Measurements from ENCODE around the gene DCBLD2.

The DCBLD2 gene

GRCh38 chr3:98797905-98798304 lies 103.6 kb downstream of the DCBLD2 start:
- H3K27ac Mint-ChIP-seq: no peak overlapping the region
- no peaks in the 10 kb centered on the region for H3K4me1 Mint-ChIP-seq
- H3K36me3 Mint-ChIP-seq: no peaks in the 10 kb centered on the region
- H3K4me3 Mint-ChIP-seq: no peak overlapping the region
- no peaks in the 10 kb centered on the region for H3K27me3 Mint-ChIP-seq
- H3K9me3 Mint-ChIP-seq: no peaks in the 10 kb centered on the region

GRCh38 chr3:98796334-98796733 lies 105.2 kb downstream of the DCBLD2 start:
- Mint-ChIP-seq H3K36me3 (no peaks in the 10 kb centered on the region), H3K4me1 (no peaks in the 10 kb centered on the region), H3K4me3 (no peak overlapping the region), H3K9me3 (no peaks in the 10 kb centered on the region), H3K27ac (no peak overlapping the region), H3K27me3 (no peaks in the 10 kb centered on the region)

- H3K27me3 Mint-ChIP-seq: peaks cover 1% of the 10 kb centered on the region
Observed at GRCh38 chr3:98793971-98794370, 107.5 kb downstream of the DCBLD2 start.

GRCh38 chr3:98791341-98792325 lies 109.9 kb downstream of the DCBLD2 start:
- Mint-ChIP-seq H3K36me3 (no peaks in the 10 kb centered on the region), H3K4me1 (no peaks in the 10 kb centered on the region), H3K9me3 (no peaks in the 10 kb centered on the region), H3K27ac (no peak overlapping the region), H3K4me3 (no peak overlapping the region), H3K27me3 (peaks cover 1% of the 10 kb centered on the region)

More at GRCh38 chr3:98793971-98794370, 107.5 kb downstream of the DCBLD2 start:
- no peaks in the 10 kb centered on the region for H3K9me3 Mint-ChIP-seq
- H3K4me1 Mint-ChIP-seq: no peaks in the 10 kb centered on the region
- H3K27ac Mint-ChIP-seq: no peak overlapping the region
- no peaks in the 10 kb centered on the region for H3K36me3 Mint-ChIP-seq
- H3K4me3 Mint-ChIP-seq: no peak overlapping the region

- Mint-ChIP-seq H3K4me3 (no peak overlapping the region), H3K27ac (no peak overlapping the region), H3K9me3 (no peaks in the 10 kb centered on the region), H3K27me3 (peaks cover 1% of the 10 kb centered on the region), H3K4me1 (no peaks in the 10 kb centered on the region), H3K36me3 (no peaks in the 10 kb centered on the region)
Observed at GRCh38 chr3:98788651-98789050, 112.8 kb downstream of the DCBLD2 start.

GRCh38 chr3:98787181-98787580 lies 114.3 kb downstream of the DCBLD2 start:
- Mint-ChIP-seq H3K4me1 (no peaks in the 10 kb centered on the region), H3K4me3 (no peak overlapping the region), H3K9me3 (no peaks in the 10 kb centered on the region), H3K27me3 (peaks cover 1% of the 10 kb centered on the region), H3K36me3 (no peaks in the 10 kb centered on the region), H3K27ac (no peak overlapping the region)

- H3K4me3 Mint-ChIP-seq: no peak overlapping the region
- peaks cover 1% of the 10 kb centered on the region for H3K27me3 Mint-ChIP-seq
- H3K9me3 Mint-ChIP-seq: no peaks in the 10 kb centered on the region
- no peaks in the 10 kb centered on the region for H3K4me1 Mint-ChIP-seq
- H3K27ac Mint-ChIP-seq: no peak overlapping the region
- no peaks in the 10 kb centered on the region for H3K36me3 Mint-ChIP-seq
Observed at GRCh38 chr3:98786364-98787006, 115.0 kb downstream of the DCBLD2 start.

GRCh38 chr3:98784666-98785600 lies 116.6 kb downstream of the DCBLD2 start:
- Mint-ChIP-seq H3K9me3 (no peaks in the 10 kb centered on the region), H3K27ac (no peak overlapping the region), H3K4me1 (no peaks in the 10 kb centered on the region), H3K4me3 (no peak overlapping the region), H3K27me3 (peaks cover 2% of the 10 kb centered on the region), H3K36me3 (no peaks in the 10 kb centered on the region)

GRCh38 chr3:98784042-98784441 lies 117.5 kb downstream of the DCBLD2 start:
- no peak overlapping the region for H3K27ac Mint-ChIP-seq
- no peaks in the 10 kb centered on the region for H3K36me3 Mint-ChIP-seq
- H3K9me3 Mint-ChIP-seq: no peaks in the 10 kb centered on the region
- H3K4me1 Mint-ChIP-seq: no peaks in the 10 kb centered on the region
- H3K27me3 Mint-ChIP-seq: peaks cover 1% of the 10 kb centered on the region
- H3K4me3 Mint-ChIP-seq: no peak overlapping the region

GRCh38 chr3:98782824-98783500 lies 118.5 kb downstream of the DCBLD2 start:
- no peak overlapping the region for H3K4me3 Mint-ChIP-seq
- peaks cover 2% of the 10 kb centered on the region for H3K27me3 Mint-ChIP-seq
- no peaks in the 10 kb centered on the region for H3K36me3 Mint-ChIP-seq
- no peaks in the 10 kb centered on the region for H3K4me1 Mint-ChIP-seq
- no peak overlapping the region for H3K27ac Mint-ChIP-seq
- H3K9me3 Mint-ChIP-seq: no peaks in the 10 kb centered on the region

GRCh38 chr3:98780343-98780742 lies 121.2 kb downstream of the DCBLD2 start:
- Mint-ChIP-seq H3K4me1 (no peaks in the 10 kb centered on the region), H3K9me3 (no peaks in the 10 kb centered on the region), H3K27me3 (peaks cover 4% of the 10 kb centered on the region)

GRCh38 chr3:98779541-98780335 lies 121.8 kb downstream of the DCBLD2 start:
- Mint-ChIP-seq H3K36me3 (no peaks in the 10 kb centered on the region), H3K27me3 (peaks cover 4% of the 10 kb centered on the region), H3K4me1 (no peaks in the 10 kb centered on the region), H3K4me3 (no peak overlapping the region), H3K27ac (no peak overlapping the region), H3K9me3 (no peaks in the 10 kb centered on the region)

More at GRCh38 chr3:98780343-98780742, 121.2 kb downstream of the DCBLD2 start:
- Mint-ChIP-seq H3K36me3 (no peaks in the 10 kb centered on the region), H3K4me3 (no peak overlapping the region), H3K27ac (no peak overlapping the region)

GRCh38 chr3:98778852-98779413 lies 122.6 kb downstream of the DCBLD2 start:
- Mint-ChIP-seq H3K4me1 (no peaks in the 10 kb centered on the region), H3K4me3 (no peak overlapping the region), H3K9me3 (no peaks in the 10 kb centered on the region), H3K27ac (no peak overlapping the region), H3K27me3 (peaks cover 7% of the 10 kb centered on the region), H3K36me3 (no peaks in the 10 kb centered on the region)

GRCh38 chr3:98778383-98778782 lies 123.1 kb downstream of the DCBLD2 start:
- Mint-ChIP-seq H3K27me3 (peaks cover 11% of the 10 kb centered on the region), H3K4me3 (no peak overlapping the region), H3K9me3 (no peaks in the 10 kb centered on the region), H3K4me1 (no peaks in the 10 kb centered on the region), H3K36me3 (no peaks in the 10 kb centered on the region), H3K27ac (no peak overlapping the region)

Data from activated naive CD4-positive, alpha-beta T cell treated with anti-CD3 and anti-CD28 coated beads, Interleukin-2, amount 50 U/mL, for 24 hours (primary cell).